HG02798 (cell line): ENCODE data around the gene KLHL5.
A peak's percentile ranks its signal among the peaks of the same experiment; 100 is the strongest.
"Not testable (repeated sequence)": the region's sequence is repeated elsewhere in the genome, so short reads cannot be mapped to it uniquely, and the experiment has no call there.

Source experiments
- ATAC-seq: cut with Tn5 transposase; IDR thresholded peaks from one replicate; pipeline ENCODE4 v1.9.1; 2021; ENCODE audit warnings: mild to moderate bottlenecking; ENCODE audit not compliant: unreplicated experiment, poor library complexity

Gene KLHL5

GRCh38 chr4:39083164-39083563, 21.1 kb downstream of the KLHL5 start:
- ATAC-seq = no peak

- ATAC-seq = no peak
Measured at GRCh38 chr4:39085891-39086290, 23.9 kb downstream of the KLHL5 start.

GRCh38 chr4:39096847-39097246, 34.8 kb downstream of the KLHL5 start:
- ATAC-seq = no peak

- no peak for ATAC-seq
Measured at GRCh38 chr4:39097290-39097689, 35.3 kb downstream of the KLHL5 start.

- no peak for ATAC-seq
Measured at GRCh38 chr4:39102297-39102696, 40.3 kb downstream of the KLHL5 start.

- ATAC-seq = no peak
Measured at GRCh38 chr4:39103291-39103690, 41.3 kb downstream of the KLHL5 start.

GRCh38 chr4:39104255-39104654, 42.2 kb downstream of the KLHL5 start:
- no peak for ATAC-seq

- no peak for ATAC-seq
Measured at GRCh38 chr4:39106011-39106410, 44.0 kb downstream of the KLHL5 start.

GRCh38 chr4:39114436-39114835, 52.4 kb downstream of the KLHL5 start:
- no peak for ATAC-seq

GRCh38 chr4:39118034-39118658, 56.1 kb downstream of the KLHL5 start:
- no peak for ATAC-seq

GRCh38 chr4:39120418-39120817, 58.4 kb downstream of the KLHL5 start:
- ATAC-seq = no peak

GRCh38 chr4:39124885-39125599, 63.0 kb downstream of the KLHL5 start:
- ATAC-seq = peak; percentile 88

- ATAC-seq = no peak
Measured at GRCh38 chr4:39125600-39125985, 63.6 kb downstream of the KLHL5 start.

GRCh38 chr4:39126256-39127095, 64.4 kb downstream of the KLHL5 start:
- no peak for ATAC-seq

GRCh38 chr4:39133623-39134022, 71.6 kb downstream of the KLHL5 start:
- ATAC-seq = no peak

- no peak for ATAC-seq
Measured at GRCh38 chr4:39134683-39135306, 72.8 kb downstream of the KLHL5 start.

GRCh38 chr4:39138227-39138626, 76.2 kb downstream of the KLHL5 start:
- ATAC-seq = not testable (repeated sequence)

GRCh38 chr4:39146211-39146610, 84.2 kb downstream of the KLHL5 start:
- ATAC-seq = no peak

- no peak for ATAC-seq
Measured at GRCh38 chr4:39154009-39154408, 92.0 kb downstream of the KLHL5 start.

GRCh38 chr4:39157520-39157919, 95.5 kb downstream of the KLHL5 start:
- ATAC-seq = no peak

- no peak for ATAC-seq
Measured at GRCh38 chr4:39166177-39166576, 104.1 kb downstream of the KLHL5 start.
